Natural killer cell (primary cell): ENCODE measurements around the gene F2. TPM values are rescaled to one million over a fixed set of nuclear protein-coding genes. Genes with fewer than 3 reads are reported as not detected.

Experiments used
- ATAC-seq, 3 donors: fragments of 150-1000 bp in 2 of 3; fragments of 200-7000 bp in 1 of 3; cut with Tn5 transposase; 1 replicate in 1 of 3; 2 replicates in 2 of 3; pipeline ENCODE4 v1.10.0; 2021; ENCODE audit warnings: mild to moderate bottlenecking in 2 of 3, moderate library complexity in 2 of 3
- DNase-seq, 2 donors: peaks; one replicate each; pipeline versions ENCODE4 v3.0.0 to v3.0.0-alpha.2; 2013 to 2021; ENCODE audit warnings: mixed read lengths in 1 of 2
- H3K27ac ChIP-seq: one replicate; pipeline ENCODE4 v1.5.1; 2013; ENCODE audit warnings: mild to moderate bottlenecking, low read length
- H3K27me3 ChIP-seq: one replicate; pipeline ENCODE4 v1.6.1; 2013; ENCODE audit warnings: low read length; ENCODE audit not compliant: control insufficient read depth, insufficient read depth
- H3K36me3 ChIP-seq: one replicate; pipeline ENCODE4 v1.6.1; 2013; ENCODE audit warnings: low read length; ENCODE audit not compliant: control insufficient read depth, insufficient read depth
- H3K4me1 ChIP-seq: one replicate; pipeline ENCODE4 v1.6.1; 2013; ENCODE audit warnings: low read length; ENCODE audit not compliant: control insufficient read depth, insufficient read depth
- H3K4me3 ChIP-seq: one replicate; pipeline ENCODE4 v1.5.1; 2013; ENCODE audit warnings: low read length
- H3K9me3 ChIP-seq: one replicate; pipeline ENCODE4 v1.6.1; 2013; ENCODE audit warnings: low read length; ENCODE audit not compliant: control insufficient read depth, insufficient read depth
- H3K27ac Mint-ChIP-seq, 2 donors: one replicate each; pipeline ENCODE4 v1.8.0; 2022; ENCODE audit warnings: mild to moderate bottlenecking in 2 of 2, mixed read lengths in 2 of 2, moderate library complexity in 1 of 2
- H3K27me3 Mint-ChIP-seq, 2 donors: one replicate each; pipeline ENCODE4 v1.8.0; 2022; ENCODE audit warnings: low read depth in 2 of 2, mixed read lengths in 2 of 2
- H3K36me3 Mint-ChIP-seq: one replicate; pipeline ENCODE4 v1.8.0; 2022; ENCODE audit warnings: mixed read lengths
- H3K4me1 Mint-ChIP-seq, 2 donors: one replicate each; pipeline ENCODE4 v1.8.0; 2022; ENCODE audit warnings: mixed read lengths in 2 of 2
- H3K4me3 Mint-ChIP-seq: one replicate; pipeline ENCODE4 v1.8.0; 2022; ENCODE audit warnings: mild to moderate bottlenecking, moderate library complexity, mixed read lengths
- H3K9me3 Mint-ChIP-seq, 2 donors: one replicate each; pipeline ENCODE4 v1.8.0; 2022; ENCODE audit warnings: mixed read lengths in 2 of 2
- CTCF ChIP-seq: fragments of 200-600 bp; IDR thresholded peaks from one replicate; pipeline ENCODE4 v1.8.0; 2022; ENCODE audit warnings: antibody characterized with exemption
- WGBS: methylation state at CpG from one replicate; pipeline ENCODE4 v1.1.7; 2013; ENCODE audit warnings: missing lambda C conversion rate; ENCODE audit not compliant: insufficient coverage; 5-methylcytosine and 5-hydroxymethylcytosine counted together
- intact Hi-C: fragments of 100-400 bp; cut with micrococcal nuclease; formaldehyde crosslinking; loops from one replicate; pipeline ENCODE4 v1.14.2; 2022
- total RNA-seq, 4 donors: library from RNA; stranded (reverse); fragments of 120-200 nt in 1 of 4; gene quantifications; one replicate each; pipeline versions ENCODE4 v1.2.3 to v1.2.4, GENCODE V29; 2013 to 2022

The F2 gene
- total RNA-seq, 3 donors from 2014 or later (not counting 1 experiment from before 2014, with no cell fraction given) = 0.14 TPM; not detected in 2

- Histone ChIP-seq H3K27me3 (no peaks in the 10 kb centered on the region), H3K27ac (no peak overlapping the region), H3K9me3 (no peaks in the 10 kb centered on the region), H3K4me1 (peaks cover 6% of the 10 kb centered on the region), H3K36me3 (peaks cover 62% of the 10 kb centered on the region), H3K4me3 (no peak overlapping the region)
- Mint-ChIP-seq H3K36me3 (no peaks in the 10 kb centered on the region), H3K27me3 (no peaks in the 10 kb centered on the region), H3K4me1 (peaks cover 5 to 6% of the 10 kb centered on the region in 2 donors), H3K9me3 (no peaks in the 10 kb centered on the region), H3K4me3 (no peak overlapping the region), H3K27ac (no peak overlapping the region)
- no peak for ATAC-seq
- no peak for TF ChIP-seq CTCF
- 97% methylated on average over 11 of the region's 11 CpGs for WGBS
- no peak for DNase-seq
- intact Hi-C loops = no loop called here
Measured at GRCh38 chr11:46681814-46682213, 37.2 kb upstream of the F2 start.

- Mint-ChIP-seq H3K36me3 (no peaks in the 10 kb centered on the region), H3K27me3 (no peaks in the 10 kb centered on the region), H3K27ac (no peak overlapping the region), H3K4me3 (no peak overlapping the region), H3K9me3 (no peaks in the 10 kb centered on the region), H3K4me1 (no peaks in the 10 kb centered on the region)
- H3K9me3 ChIP-seq = no peaks in the 10 kb centered on the region
- H3K27ac ChIP-seq = no peak overlapping the region
- peaks cover 70% of the 10 kb centered on the region for H3K36me3 ChIP-seq
- DNase-seq (no peak), ATAC-seq (no peak)
- no peaks in the 10 kb centered on the region for H3K27me3 ChIP-seq
- no peak for TF ChIP-seq CTCF
- H3K4me1 ChIP-seq = no peaks in the 10 kb centered on the region
- intact Hi-C loops = no loop called here
- no peak overlapping the region for H3K4me3 ChIP-seq
- WGBS = 97% methylated on average over 10 of the region's 11 CpGs
Measured at GRCh38 chr11:46682773-46683752, 36.0 kb upstream of the F2 start.

- Mint-ChIP-seq H3K27ac (no peak overlapping the region), H3K4me1 (no peaks in the 10 kb centered on the region), H3K9me3 (no peaks in the 10 kb centered on the region), H3K27me3 (no peaks in the 10 kb centered on the region), H3K4me3 (no peak overlapping the region), H3K36me3 (no peaks in the 10 kb centered on the region)
- no peaks in the 10 kb centered on the region for H3K27me3 ChIP-seq
- 77% methylated on average over 2 of the region's 3 CpGs for WGBS
- H3K4me1 ChIP-seq = no peaks in the 10 kb centered on the region
- H3K4me3 ChIP-seq = no peak overlapping the region
- no peak overlapping the region for H3K27ac ChIP-seq
- TF ChIP-seq CTCF = no peak
- intact Hi-C loops = no loop called here
- no peaks in the 10 kb centered on the region for H3K9me3 ChIP-seq
- no peak for DNase-seq
- H3K36me3 ChIP-seq = peaks cover 59% of the 10 kb centered on the region
- ATAC-seq = no peak
Measured at GRCh38 chr11:46684367-46684766, 34.6 kb upstream of the F2 start.
